Sigmoid colon (tissue), 7 donors: ENCODE measurements around the gene COX7A2. TPM values are rescaled to one million over a fixed set of nuclear protein-coding genes. Genes with fewer than 3 reads are reported as not detected.

Source experiments
- DNase-seq: peaks from one replicate; pipeline ENCODE4 v3.0.0-alpha.2; 2019
- H3K27ac ChIP-seq, 4 donors: fragments of 200-600 bp; sonication (generic); one replicate each; pipeline ENCODE4 v1.5.1; 2016 to 2019; ENCODE audit warnings: mild to moderate bottlenecking in 1 of 4
- H3K27me3 ChIP-seq, 3 donors: fragments of 200-600 bp; sonication (generic); one replicate each; pipeline ENCODE4 v1.5.1; 2019; ENCODE audit warnings: mild to moderate bottlenecking in 1 of 3
- H3K36me3 ChIP-seq, 4 donors: fragments of 200-600 bp; sonication (generic); one replicate each; pipeline ENCODE4 v1.5.1; 2016 to 2019
- H3K4me1 ChIP-seq, 4 donors: fragments of 200-600 bp; sonication (generic); one replicate each; pipeline ENCODE4 v1.5.1; 2017 to 2019
- H3K4me3 ChIP-seq, 4 donors: fragments of 200-600 bp; sonication (generic); one replicate each; pipeline ENCODE4 v1.5.1; 2017 to 2019; ENCODE audit warnings: mild to moderate bottlenecking in 2 of 4, moderate library complexity in 1 of 4
- H3K9me3 ChIP-seq, 4 donors: fragments of 200-600 bp in 3 of 4; sonication (generic) in 3 of 4; one replicate each; pipeline versions ENCODE4 v1.5.1 to v1.6.1; 2013 to 2019
- CTCF ChIP-seq, 4 experiments: fragments of 450-650 bp in 3 of 4; fragments of 200-600 bp in 1 of 4; IDR thresholded peaks; one replicate each; pipeline ENCODE4 v1.5.1; 2016 to 2019; ENCODE audit warnings: antibody characterized with exemption in 4 of 4, mild to moderate bottlenecking in 3 of 4, moderate library complexity in 2 of 4
- EP300 ChIP-seq, 4 donors: sonication (generic); formaldehyde crosslinking; IDR thresholded peaks; one replicate each; pipeline ENCODE4 v1.6.1; 2017; ENCODE audit warnings: antibody characterized with exemption in 4 of 4
- POLR2A ChIP-seq, 2 donors: fragments of 450-650 bp; IDR thresholded peaks; one replicate each; pipeline ENCODE4 v1.6.1; 2016; ENCODE audit warnings: antibody characterized with exemption in 2 of 2, mild to moderate bottlenecking in 2 of 2, moderate library complexity in 2 of 2
- POLR2AphosphoS5 ChIP-seq, 4 donors: sonication (generic); formaldehyde crosslinking; IDR thresholded peaks; one replicate each; pipeline ENCODE4 v1.6.1; 2017; ENCODE audit warnings: antibody characterized with exemption in 4 of 4
- WGBS, 2 donors: extraction: QIAGEN DNeasy Blood & Tissue Kit; methylation state at CpG; one replicate each; pipeline ENCODE4 v1.1.7; 2013; 5-methylcytosine and 5-hydroxymethylcytosine counted together
- intact Hi-C: fragments of 100-400 bp; cut with DNase I; formaldehyde crosslinking; loops from one replicate; pipeline ENCODE4 v1.15.1; 2023
- polyA plus RNA-seq, 3 donors: library from polyadenylated mRNA; stranded (reverse); fragments of 200-250 nt; gene quantifications; one replicate each; pipeline ENCODE4 v1.2.3, GENCODE V29; 2013
- total RNA-seq, 4 donors: library from RNA; depleted of rRNA; stranded (reverse); fragments of >200 nt; gene quantifications; one replicate each; pipeline ENCODE4 v1.1.0, GENCODE V29; 2016
- donor health status: healthy with polysubstance abuse.
- donor health status: Bipolar disorder and iron deficiency.
- donor health status: healthy.

Gene COX7A2
- total and polyA plus RNA-seq, 7 donors, result 419 to 3,086 (median 948) TPM

GRCh38 chr6:75222261-75222660 lies 21.3 kb downstream of the COX7A2 start:
- no peaks in the 10 kb centered on the region for H3K9me3 ChIP-seq
- no peak for DNase-seq
- H3K36me3 ChIP-seq, result no peaks in the 10 kb centered on the region
- no peak overlapping the region for H3K27ac ChIP-seq
- no peak overlapping the region for H3K4me3 ChIP-seq
- peaks cover 0 to 7% (median under 1%) of the 10 kb centered on the region in 4 donors for H3K4me1 ChIP-seq
- TF ChIP-seq EP300 (IDR thresholded peaks at IDR 0.05) (no peak), POLR2AphosphoS5 (IDR thresholded peaks at IDR 0.05) (peak in 1 of 4 donors; percentile 14)
- intact Hi-C loops, result no loop called here
- H3K27me3 ChIP-seq, result no peaks in the 10 kb centered on the region

DNA sequence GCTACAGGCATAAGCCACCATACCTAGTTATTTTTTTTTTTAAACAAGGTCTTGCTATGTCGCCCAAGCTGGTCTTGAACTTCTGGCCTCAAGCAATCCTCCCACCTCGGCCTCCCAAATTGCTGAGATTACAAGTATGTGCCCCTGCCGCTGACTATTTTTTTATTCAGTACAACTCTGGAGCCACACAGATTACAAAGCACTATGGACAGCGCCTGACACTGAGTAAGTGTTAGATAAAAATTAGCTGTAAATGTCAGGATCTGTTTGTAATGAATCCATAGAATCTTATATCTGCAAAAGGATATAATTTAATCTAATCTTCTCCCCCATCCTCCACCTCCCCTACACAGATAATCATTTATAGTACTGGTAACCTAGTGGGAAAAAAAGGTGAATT lies 22.5 kb downstream of the COX7A2 start:
- DNase-seq, result no peak
- 93% methylated on average over 4 of the region's 4 CpGs for WGBS, 2 donors
- Histone ChIP-seq H3K9me3 (no peaks in the 10 kb centered on the region), H3K4me1 (peaks cover 0 to 13% (median 6%) of the 10 kb centered on the region in 4 donors), H3K27ac (no peak overlapping the region), H3K27me3 (no peaks in the 10 kb centered on the region), H3K4me3 (no peak overlapping the region), H3K36me3 (no peaks in the 10 kb centered on the region)
- TF ChIP-seq CTCF (IDR thresholded peaks at IDR 0.05) (no peak), EP300 (IDR thresholded peaks at IDR 0.05) (no peak), POLR2A (IDR thresholded peaks at IDR 0.05) (no peak), POLR2AphosphoS5 (IDR thresholded peaks at IDR 0.05) (no peak)
- intact Hi-C loops, result no loop called here

GRCh38 chr6:75220357-75220756 lies 23.2 kb downstream of the COX7A2 start:
- no peak overlapping the region for H3K4me3 ChIP-seq
- H3K27ac ChIP-seq, result no peak overlapping the region
- intact Hi-C loops, result no loop called here
- no peaks in the 10 kb centered on the region for H3K9me3 ChIP-seq
- H3K27me3 ChIP-seq, result no peaks in the 10 kb centered on the region
- H3K36me3 ChIP-seq, result no peaks in the 10 kb centered on the region
- TF ChIP-seq POLR2AphosphoS5 (IDR thresholded peaks at IDR 0.05) (no peak), CTCF (IDR thresholded peaks at IDR 0.05) (no peak), EP300 (IDR thresholded peaks at IDR 0.05) (no peak), POLR2A (IDR thresholded peaks at IDR 0.05) (no peak)
- peaks cover 0 to 13% (median 6%) of the 10 kb centered on the region in 4 donors for H3K4me1 ChIP-seq
- WGBS, 2 donors, result 8 to 51% methylated on average over 1 of the region's 1 CpG
- DNase-seq, result no peak

DNA sequence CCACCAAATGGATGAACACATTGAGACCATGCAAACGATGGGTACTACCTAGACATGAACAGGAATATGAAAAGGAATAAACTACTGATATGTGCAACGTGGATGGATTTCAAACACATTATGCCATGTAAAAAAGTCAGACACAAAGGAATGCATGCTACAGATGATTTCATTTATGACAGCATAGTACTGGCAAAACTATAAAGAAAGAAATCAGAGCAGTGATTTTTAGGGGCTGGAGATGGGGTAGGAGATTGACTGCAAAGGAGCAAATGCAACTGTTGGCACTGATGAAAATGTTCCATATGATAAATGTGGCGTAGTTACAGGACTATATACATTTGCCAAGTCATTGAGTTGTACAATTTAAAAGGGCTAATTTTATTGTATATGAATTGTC lies 24.3 kb downstream of the COX7A2 start:
- WGBS, 2 donors, result 86% methylated on average over 3 of the region's 3 CpGs
- no peak for DNase-seq
- intact Hi-C loops, result no loop called here
- Histone ChIP-seq H3K4me1 (peaks cover 0 to 13% (median 6%) of the 10 kb centered on the region in 4 donors), H3K27ac (no peak overlapping the region), H3K27me3 (no peaks in the 10 kb centered on the region), H3K9me3 (no peaks in the 10 kb centered on the region), H3K36me3 (no peaks in the 10 kb centered on the region), H3K4me3 (no peak overlapping the region)
- TF ChIP-seq CTCF (IDR thresholded peaks at IDR 0.05) (no peak), EP300 (IDR thresholded peaks at IDR 0.05) (no peak), POLR2AphosphoS5 (IDR thresholded peaks at IDR 0.05) (no peak), POLR2A (IDR thresholded peaks at IDR 0.05) (no peak)

- Histone ChIP-seq H3K4me1 (peaks cover 0 to 19% (median 6%) of the 10 kb centered on the region in 4 donors), H3K36me3 (no peaks in the 10 kb centered on the region), H3K27ac (peak overlapping the region in 3 of 4 donors; percentile 25 to 37 (median 31)), H3K4me3 (no peak overlapping the region), H3K9me3 (no peaks in the 10 kb centered on the region), H3K27me3 (no peaks in the 10 kb centered on the region)
- 12 to 26% methylated on average over 4 of the region's 4 CpGs for WGBS, 2 donors
- TF ChIP-seq EP300 (IDR thresholded peaks at IDR 0.05) (no peak), POLR2A (IDR thresholded peaks at IDR 0.05) (no peak), POLR2AphosphoS5 (IDR thresholded peaks at IDR 0.05) (no peak), CTCF (IDR thresholded peaks at IDR 0.05) (no peak)
- DNase-seq, result no peak
- intact Hi-C loops, result no loop called here
These were observed 26.4 kb downstream of the COX7A2 start for GRCh38 chr6:75217193-75217592.
